HepG2 (cell line): ENCODE results near the gene TMUB1. TPM values are rescaled to one million over a fixed set of nuclear protein-coding genes. Genes with fewer than 3 reads are reported as not detected.

ENCODE experiments used
- ATAC-seq: fragments of 200-7000 bp; cut with Tn5 transposase; 3 replicates; pipeline ENCODE4 v1.9.1; 2020; ENCODE audit warnings: mild to moderate bottlenecking, moderate library complexity
- BruUV-seq: library from RNA; stranded (reverse); fragments of 400-500 nt; replicated peaks from 2 replicates; lab custom pipeline; 2021; lab: Mats Ljungman, UMichigan
- CTCF ChIA-PET: fragments of 300-600 bp; formaldehyde crosslinking; extraction: SDS; loops from one replicate; lab custom pipeline; 2021; ENCODE audit warnings: low total read pairs, inconsistent platforms, low intra/inter-chr PET ratio; lab: Yijun Ruan, JAX
- POLR2A ChIA-PET: fragments of 350-600 bp; sonication (Branson Sonifier 250); formaldehyde crosslinking; loops from one replicate; lab custom pipeline; 2020; ENCODE audit warnings: antibody characterized with exemption, inconsistent platforms; lab: Yijun Ruan, JAX
- DNase-seq: peaks from one replicate; pipeline ENCODE4 v3.0.0-alpha.2; 2015; ENCODE audit warnings: low spot score
- FAIRE-seq: peaks from 3 replicates; lab custom pipeline; 2011; peaks lifted over from hg19 to GRCh38; lab: Jason Lieb, UNC
- H2AFZ ChIP-seq: one replicate; pipeline ENCODE4 v1.6.1; 2011; ENCODE audit warnings: low read length, inconsistent platforms
- H3K27ac ChIP-seq: fragments of 300-600 bp; 3 replicates; pipeline ENCODE4 v1.8.0; 2011; ENCODE audit warnings: mixed run types, mild to moderate bottlenecking, mixed read lengths, low read length, inconsistent platforms; ENCODE audit not compliant: insufficient read depth; ENCODE audit errors: extremely low read length
- H3K27me3 ChIP-seq, 2 experiments: fragments of 200-600 bp in 1 of 2; 2 replicates in 1 of 2; 3 replicates in 1 of 2; pipeline versions ENCODE4 v1.6.0 to v1.8.0; 2011; ENCODE audit warnings: low read length in 2 of 2, mild to moderate bottlenecking in 2 of 2, moderate library complexity in 2 of 2, inconsistent platforms in 1 of 2; ENCODE audit not compliant: insufficient read depth in 2 of 2, control insufficient read depth in 1 of 2
- H3K36me3 ChIP-seq, 2 experiments: fragments of 200-600 bp in 1 of 2; replicated peaks in 1 of 2; 2 replicates in 1 of 2; 3 replicates in 1 of 2; pipeline versions ENCODE4 v1.5.1 to v1.8.0; 2011; ENCODE audit warnings: low read length in 2 of 2, inconsistent platforms in 1 of 2; ENCODE audit not compliant: insufficient read depth in 2 of 2, control insufficient read depth in 1 of 2
- H3K4me1 ChIP-seq: 2 replicates; pipeline ENCODE4 v1.5.1; 2012; ENCODE audit warnings: low read length, inconsistent platforms; ENCODE audit not compliant: insufficient read depth
- H3K4me2 ChIP-seq: 2 replicates; pipeline ENCODE4 v1.6.0; 2011; ENCODE audit warnings: low read depth, low read length, inconsistent platforms
- H3K4me3 ChIP-seq, 3 experiments: fragments of 200-600 bp in 1 of 3; sonication (generic), shearing (Covaris generic) in 1 of 3; replicated peaks in 1 of 3; 2 replicates each; pipeline ENCODE4 v1.5.1; 2011 to 2016; ENCODE audit warnings: low read length in 3 of 3, inconsistent platforms in 2 of 3, low read depth in 2 of 3, mild to moderate bottlenecking in 2 of 3, control low read depth in 1 of 3, mixed read lengths in 1 of 3; ENCODE audit not compliant: insufficient read depth in 1 of 3
- H3K79me2 ChIP-seq: one replicate; pipeline ENCODE4 v1.6.1; 2011; ENCODE audit warnings: low read length, inconsistent platforms; ENCODE audit not compliant: insufficient read depth
- H3K9ac ChIP-seq: 2 replicates; pipeline ENCODE4 v1.6.0; 2011; ENCODE audit warnings: mild to moderate bottlenecking, low read depth, low read length, inconsistent platforms; ENCODE audit not compliant: insufficient read depth
- H3K9me3 ChIP-seq: 2 replicates; pipeline ENCODE4 v1.5.1; 2012; ENCODE audit warnings: mild to moderate bottlenecking, low read length
- H4K20me1 ChIP-seq: 2 replicates; pipeline ENCODE4 v1.6.0; 2011; ENCODE audit warnings: inconsistent platforms, mild to moderate bottlenecking, low read length, moderate library complexity; ENCODE audit not compliant: insufficient read depth
- AGO2 ChIP-seq: fragments of 200-400 bp; formaldehyde crosslinking; optimal IDR thresholded peaks from 2 replicates; pipeline ENCODE3; 2017; ENCODE audit warnings: mild to moderate bottlenecking, low read depth, low read length, moderate library complexity
- E2F5 ChIP-seq: sonication (generic); formaldehyde crosslinking; conservative IDR thresholded peaks from 2 replicates; pipeline ENCODE4 v1.4.0; 2020; ENCODE audit warnings: missing genetic modification reagents
- HOXD1 ChIP-seq: sonication (generic); formaldehyde crosslinking; IDR thresholded peaks from 2 replicates; pipeline ENCODE4 v1.5.0; 2020; ENCODE audit warnings: missing genetic modification reagents
- MAZ ChIP-seq, 2 experiments: sonication (generic) in 1 of 2; formaldehyde crosslinking in 1 of 2; IDR thresholded peaks; 2 replicates each; pipeline versions ENCODE4 v1.5.0 to v1.6.1; 2012 to 2020; ENCODE audit warnings: low read depth in 2 of 2, mild to moderate bottlenecking in 2 of 2, borderline replicate concordance in 1 of 2, improper control_type of control experiment in 1 of 2, low read length in 1 of 2, missing genetic modification reagents in 1 of 2, moderate library complexity in 1 of 2
- UBTF ChIP-seq: sonication (generic); formaldehyde crosslinking; IDR thresholded peaks from 2 replicates; pipeline ENCODE4 v1.4.0; 2020; ENCODE audit warnings: mild to moderate bottlenecking, missing genetic modification reagents
- YY1 ChIP-seq: IDR thresholded peaks from 2 replicates; pipeline ENCODE4 v1.6.1; 2011; ENCODE audit warnings: low read length, low read depth, moderate library complexity, mild to moderate bottlenecking; ENCODE audit not compliant: insufficient read depth, insufficient replicate concordance
- ZNF512 ChIP-seq: sonication (generic); formaldehyde crosslinking; IDR thresholded peaks from 2 replicates; pipeline ENCODE4 v1.4.0; 2020; ENCODE audit warnings: mild to moderate bottlenecking, missing genetic modification reagents
- ZNF639 ChIP-seq: conservative IDR thresholded peaks from 2 replicates; pipeline ENCODE4 v1.6.1; 2018; ENCODE audit warnings: missing genetic modification reagents
- ZSCAN22 ChIP-seq: sonication (generic); formaldehyde crosslinking; IDR thresholded peaks from 2 replicates; pipeline ENCODE4 v1.4.0; 2020; ENCODE audit warnings: mild to moderate bottlenecking, missing genetic modification reagents
- WGBS: methylation state at CpG from one replicate; pipeline ENCODE4 v1.1.6; 2017; ENCODE audit warnings: low lambda C conversion rate; 5-methylcytosine and 5-hydroxymethylcytosine counted together
- in situ Hi-C: cut with HindIII; loops from 2 replicates; pipeline ENCODE4 v1.10.0; 2017; ENCODE audit warnings: low pct_unique_long_range_greater_than_20kb; ENCODE audit not compliant: extremely low pct_ligation_motif_present
- intact Hi-C: fragments of 100-400 bp; cut with micrococcal nuclease; formaldehyde crosslinking; loops from one replicate; pipeline ENCODE4 v1.10.0; 2022; ENCODE audit not compliant: unreplicated experiment
- polyA plus RNA-seq, 8 experiments: library from polyadenylated mRNA; depleted of rRNA in 3 of 8; stranded (reverse) in 7 of 8; unstranded in 1 of 8; fragments of >200 nt; fragmentation: Illumina TruSeq in 4 of 8; extraction: Trizol in 4 of 8; gene quantifications; 2 replicates each; pipeline versions ENCODE4 v1.2.1 to v1.2.3, GENCODE V29; 2011 to 2016; ENCODE audit warnings: low read depth in 4 of 8, missing spikeins in 1 of 8, mixed read lengths in 1 of 8; ENCODE audit not compliant: insufficient read depth in 1 of 8
- total RNA-seq, 5 experiments: library from RNA; depleted of rRNA; stranded (reverse); fragments of >200 nt; fragmentation: Illumina TruSeq; extraction: Trizol; gene quantifications; 2 replicates each; pipeline ENCODE4 v1.2.3, GENCODE V29; 2016; ENCODE audit warnings: low read depth in 1 of 5

Gene TMUB1
- total and polyA plus RNA-seq, 2 of the 13 experiments (the other 11 are each of a cell fraction or from before 2014, with no cell fraction given) = 44.8 to 51.6 TPM

GRCh38 chr7:151071032-151071866, 12.0 kb downstream of the TMUB1 start:
- H3K79me2 ChIP-seq = no peaks in the 10 kb centered on the region
- ChIA-PET POLR2A (interaction anchor here (2.2 to 3.4 kb wide), 2 partner anchors 9 to 10 kb away, joined by 7 to 30 read pairs; partner anchors contain the start of gene FASTK), CTCF (no interaction called here)
- 97% methylated on average over 24 of the region's 39 CpGs for WGBS
- ATAC-seq (no peak), DNase-seq (no peak), FAIRE-seq (no peak)
- H3K27ac ChIP-seq = no peak overlapping the region
- H3K9me3 ChIP-seq = no peaks in the 10 kb centered on the region
- TF ChIP-seq YY1 (no peak), AGO2 (peak; percentile 48)
- H3K4me2 ChIP-seq = no peak overlapping the region
- H4K20me1 ChIP-seq = no peaks in the 10 kb centered on the region
- no TSS peak for BruUV-seq
- H3K9ac ChIP-seq = no peak overlapping the region
- no peaks in the 10 kb centered on the region for H3K27me3 ChIP-seq
- H3K4me3 ChIP-seq = no peak overlapping the region
- intact Hi-C loops = no loop called here
- H3K4me1 ChIP-seq = no peaks in the 10 kb centered on the region
- peaks cover 26 to 80% of the 10 kb centered on the region in 2 experiments for H3K36me3 ChIP-seq
- in situ Hi-C loops = no loop called here
- no peak overlapping the region for H2AFZ ChIP-seq

- H3K79me2 ChIP-seq = no peaks in the 10 kb centered on the region
- ChIA-PET POLR2A (interaction anchor here (2.2 kb wide), 1 partner anchor 10 kb away, joined by 7 read pairs; the partner anchor contains the start of gene FASTK), CTCF (no interaction called here)
- ATAC-seq (no peak), FAIRE-seq (no peak), DNase-seq (no peak)
- WGBS = 90% methylated on average over 2 of the region's 15 CpGs
- intact Hi-C loops = no loop called here
- no peaks in the 10 kb centered on the region for H3K9me3 ChIP-seq
- no peaks in the 10 kb centered on the region for H3K27me3 ChIP-seq
- 0 out of 2 replicates have a peak, but pooled peaks cover under 1% of the 10 kb centered on the region for H3K4me1 ChIP-seq
- H2AFZ ChIP-seq = no peak overlapping the region
- BruUV-seq = no TSS peak
- H4K20me1 ChIP-seq = no peaks in the 10 kb centered on the region
- H3K27ac ChIP-seq = no peak overlapping the region
- in situ Hi-C loops = no loop called here
- H3K4me2 ChIP-seq = no peak overlapping the region
- H3K36me3 ChIP-seq = peaks cover 22 to 80% of the 10 kb centered on the region in 2 experiments
- H3K9ac ChIP-seq = no peak overlapping the region
- no peak overlapping the region for H3K4me3 ChIP-seq
- TF ChIP-seq MAZ (IDR thresholded peaks at IDR 0.05; ENCODE audit: borderline replicate concordance, low read depth, low read length) (no peak), MAZ (CRISPR knock-in tag; IDR thresholded peaks at IDR 0.05; ENCODE audit: low read depth) (no peak), ZNF512 (CRISPR knock-in tag) (no peak), UBTF (CRISPR knock-in tag) (no peak), E2F5 (CRISPR knock-in tag) (no peak), ZSCAN22 (CRISPR knock-in tag) (no peak), HOXD1 (CRISPR knock-in tag) (no peak), AGO2 (no peak), ZNF639 (CRISPR knock-in tag) (no peak)
These were observed 12.7 kb downstream of the TMUB1 start for GRCh38 chr7:151070574-151070960.
